Measurements from ENCODE around the gene RAD51B. TPM values are rescaled to one million over a fixed set of nuclear protein-coding genes. Genes with fewer than 3 reads are reported as not detected.

The RAD51B gene
- total and polyA plus RNA-seq, 9 of the 15 experiments (the other 6 are each of a cell fraction or from before 2014, with no cell fraction given), result 8.5 to 17.3 (median 11.3) TPM

- Histone ChIP-seq H3K79me2 (ENCODE audit: control insufficient read depth, insufficient read depth, low read length) (no peaks in the 10 kb centered on the region), H3K4me3 (no peak overlapping the region), H2AFZ (ENCODE audit: low read depth, low read length) (no peak overlapping the region), H3K36me3 (ENCODE audit: control insufficient read depth, insufficient read depth, low read length) (no peaks in the 10 kb centered on the region), H3K9me1 (ENCODE audit: control insufficient read depth, insufficient read depth, low read length) (no peaks in the 10 kb centered on the region), H3K9me3 (replicated peaks; ENCODE audit: control insufficient read depth, insufficient read depth, low read depth, low read length) (no peaks in the 10 kb centered on the region), H4K20me1 (replicated peaks; ENCODE audit: control insufficient read depth, insufficient read depth, low read length) (no peaks in the 10 kb centered on the region), H3K4me2 (ENCODE audit: insufficient read depth, low read length) (no peak overlapping the region), H3K27ac (ENCODE audit: extremely low read depth, low read depth, low read length) (no peak overlapping the region), H3K9ac (ENCODE audit: insufficient read depth in 1 of 2, low read depth in 2 of 2, low read length in 2 of 2) (no peak overlapping the region), H3K4me1 (replicated peaks in 1 of 2; ENCODE audit: control insufficient read depth in 2 of 2, insufficient read depth in 2 of 2, low read length in 2 of 2) (no peaks in the 10 kb centered on the region; a peak in 1 of 5 replicates), H3K27me3 (ENCODE audit: control insufficient read depth in 2 of 2, insufficient read depth in 2 of 2, low read length in 2 of 2) (no peaks in the 10 kb centered on the region)
- DNase-seq (ENCODE audit: extremely low read depth in 1 of 4, low spot score in 3 of 4), result no peak
- no TSS peak for BruUV-seq (replicated peaks)
- 0% methylated on average over 3 of the region's 3 CpGs for WGBS (ENCODE audit: insufficient coverage, low coverage, missing lambda C conversion rate)
- no peak for FAIRE-seq
- ChIA-PET CTCF (ENCODE audit: low intra/inter-chr PET ratio) (no interaction called here), POLR2A (no interaction called here)
- intact Hi-C loops (cut with micrococcal nuclease) (no loop called here), in situ Hi-C loops (cut with MboI) (no loop called here)
- ATAC-seq, result no peak
- TF ChIP-seq, protein P1, sequence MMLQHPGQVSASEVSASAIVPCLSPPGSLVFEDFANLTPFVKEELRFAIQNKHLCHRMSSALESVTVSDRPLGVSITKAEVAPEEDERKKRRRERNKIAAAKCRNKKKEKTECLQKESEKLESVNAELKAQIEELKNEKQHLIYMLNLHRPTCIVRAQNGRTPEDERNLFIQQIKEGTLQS (IDR thresholded peaks at IDR 0.05), result peak; percentile 49; the same call in 1 of the 2 replicates
- TF ChIP-seq, protein P1 (CRISPR knock-in tag; conservative IDR thresholded peaks at IDR 0.05), result no peak
- TF ChIP-seq CEBPG (CRISPR knock-in tag; IDR thresholded peaks at IDR 0.05), result no peak
- TF ChIP-seq CEBPG (tag; conservative IDR thresholded peaks at IDR 0.05 in 1 of 2, IDR thresholded peaks at IDR 0.05 in 1 of 2), result 0 out of 4 replicates have a peak, but pooled peaks of 1 of the 2 experiments have one; percentile 17
- TF ChIP-seq FOSL1 (tag; conservative IDR thresholded peaks at IDR 0.05), result peak; percentile 76
- peak; percentile 21; the same call in 1 of the 2 replicates for TF ChIP-seq RFX1 (IDR thresholded peaks at IDR 0.05)
- TF ChIP-seq FOXJ2 (tag; IDR thresholded peaks at IDR 0.05), result peak; percentile 88
- TF ChIP-seq TEAD1 (CRISPR knock-in tag; IDR thresholded peaks at IDR 0.05), result 0 out of 4 replicates have a peak, but pooled peaks of 1 of the 2 experiments have one; percentile 18
- peak; percentile 12; the same call in 1 of the 2 replicates for TF ChIP-seq ARID1B (IDR thresholded peaks at IDR 0.05)
- no peak for TF ChIP-seq DNMT1 (IDR thresholded peaks at IDR 0.05)
- TF ChIP-seq, protein P2, sequence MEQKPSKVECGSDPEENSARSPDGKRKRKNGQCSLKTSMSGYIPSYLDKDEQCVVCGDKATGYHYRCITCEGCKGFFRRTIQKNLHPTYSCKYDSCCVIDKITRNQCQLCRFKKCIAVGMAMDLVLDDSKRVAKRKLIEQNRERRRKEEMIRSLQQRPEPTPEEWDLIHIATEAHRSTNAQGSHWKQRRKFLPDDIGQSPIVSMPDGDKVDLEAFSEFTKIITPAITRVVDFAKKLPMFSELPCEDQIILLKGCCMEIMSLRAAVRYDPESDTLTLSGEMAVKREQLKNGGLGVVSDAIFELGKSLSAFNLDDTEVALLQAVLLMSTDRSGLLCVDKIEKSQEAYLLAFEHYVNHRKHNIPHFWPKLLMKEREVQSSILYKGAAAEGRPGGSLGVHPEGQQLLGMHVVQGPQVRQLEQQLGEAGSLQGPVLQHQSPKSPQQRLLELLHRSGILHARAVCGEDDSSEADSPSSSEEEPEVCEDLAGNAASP (IDR thresholded peaks at IDR 0.05), result no peak
- TF ChIP-seq ZNF589 (CRISPR knock-in tag; IDR thresholded peaks at IDR 0.05; ENCODE audit: low read depth), result no peak
Observed at GRCh38 chr14:68140076-68140741, 320.6 kb downstream of the RAD51B start.

Measured in K562 (cell line).